CD14-positive monocyte (primary cell): ENCODE data around the gene CKS2. TPM values are rescaled to one million over a fixed set of nuclear protein-coding genes. Genes with fewer than 3 reads are reported as not detected.

ENCODE experiments used
- DNase-seq, 3 donors: peaks; one replicate each; pipeline ENCODE4 v3.0.0-alpha.2; 2011 to 2022
- H2AFZ ChIP-seq: 2 replicates; pipeline ENCODE4 v1.6.0; 2012; ENCODE audit warnings: mild to moderate bottlenecking, low read depth, low read length, inconsistent platforms; ENCODE audit not compliant: insufficient read depth, poor library complexity, severe bottlenecking
- H3K27ac ChIP-seq, 2 donors: 1 replicate in 1 of 2; 2 replicates in 1 of 2; pipeline ENCODE4 v1.5.1; 2012 to 2013; ENCODE audit warnings: low read length in 2 of 2, control low read depth in 1 of 2, inconsistent platforms in 1 of 2, low read depth in 1 of 2, mild to moderate bottlenecking in 1 of 2
- H3K27me3 ChIP-seq, 2 donors: one replicate each; pipeline versions ENCODE4 v1.6.0 to v1.6.1; 2011 to 2013; ENCODE audit warnings: low read length in 2 of 2; ENCODE audit not compliant: control insufficient read depth in 2 of 2, insufficient read depth in 2 of 2
- H3K36me3 ChIP-seq, 2 donors: replicated peaks in 1 of 2; 1 replicate in 1 of 2; 2 replicates in 1 of 2; pipeline versions ENCODE4 v1.5.1 to v1.6.1; 2012 to 2013; ENCODE audit warnings: low read length in 2 of 2, control low read depth in 1 of 2, inconsistent platforms in 1 of 2, mild to moderate bottlenecking in 1 of 2; ENCODE audit not compliant: insufficient read depth in 2 of 2, control insufficient read depth in 1 of 2
- H3K4me1 ChIP-seq, 2 donors: 1 replicate in 1 of 2; 2 replicates in 1 of 2; pipeline versions ENCODE4 v1.5.1 to v1.6.1; 2012 to 2013; ENCODE audit warnings: low read length in 2 of 2, control low read depth in 1 of 2, inconsistent platforms in 1 of 2, mild to moderate bottlenecking in 1 of 2, moderate library complexity in 1 of 2; ENCODE audit not compliant: insufficient read depth in 2 of 2, control insufficient read depth in 1 of 2
- H3K4me2 ChIP-seq: replicated peaks from 2 replicates; pipeline ENCODE3; 2012; ENCODE audit warnings: low read length, moderate library complexity, mild to moderate bottlenecking; ENCODE audit not compliant: poor library complexity, severe bottlenecking; ENCODE audit errors: extremely low read depth
- H3K4me3 ChIP-seq, 3 experiments: fragments of 200-600 bp in 1 of 3; sonication (generic) in 1 of 3; replicated peaks in 1 of 3; 1 replicate in 2 of 3; 2 replicates in 1 of 3; pipeline ENCODE4 v1.5.1; 2011 to 2013; ENCODE audit warnings: low read length in 3 of 3, mild to moderate bottlenecking in 3 of 3, control low read depth in 2 of 3, low read depth in 2 of 3, inconsistent platforms in 1 of 3, moderate library complexity in 1 of 3
- H3K79me2 ChIP-seq: 2 replicates; pipeline ENCODE4 v1.6.0; 2012; ENCODE audit warnings: mild to moderate bottlenecking, control low read depth, inconsistent platforms, low read length, moderate library complexity; ENCODE audit not compliant: insufficient read depth
- H3K9ac ChIP-seq: 2 replicates; pipeline ENCODE4 v1.6.0; 2017; ENCODE audit warnings: low read length, mild to moderate bottlenecking; ENCODE audit not compliant: insufficient read depth, poor library complexity, severe bottlenecking
- H3K9me3 ChIP-seq, 2 donors: replicated peaks in 1 of 2; 1 replicate in 1 of 2; 2 replicates in 1 of 2; pipeline versions ENCODE4 v1.5.1 to v1.6.1; 2012 to 2013; ENCODE audit warnings: low read length in 2 of 2, control low read depth in 1 of 2; ENCODE audit not compliant: control insufficient read depth in 1 of 2, insufficient read depth in 1 of 2
- H4K20me1 ChIP-seq: 2 replicates; pipeline ENCODE4 v1.6.0; 2012; ENCODE audit warnings: mild to moderate bottlenecking, low read length, control low read depth, moderate library complexity; ENCODE audit not compliant: insufficient read depth
- H3K27ac Mint-ChIP-seq, 7 donors: one replicate each; pipeline ENCODE4 v1.8.0; 2020; ENCODE audit warnings: mild to moderate bottlenecking in 7 of 7, mixed read lengths in 7 of 7, moderate library complexity in 6 of 7, inconsistent platforms in 2 of 7
- H3K27me3 Mint-ChIP-seq, 3 donors: one replicate each; pipeline ENCODE4 v1.8.0; 2021 to 2022; ENCODE audit warnings: low read depth in 3 of 3, mild to moderate bottlenecking in 3 of 3, mixed read lengths in 3 of 3, moderate library complexity in 3 of 3, inconsistent platforms in 1 of 3
- H3K36me3 Mint-ChIP-seq, 2 donors: one replicate each; pipeline ENCODE4 v1.8.0; 2020; ENCODE audit warnings: mixed read lengths in 2 of 2, inconsistent platforms in 1 of 2, mild to moderate bottlenecking in 1 of 2
- H3K4me1 Mint-ChIP-seq: one replicate; pipeline ENCODE4 v1.8.0; 2020; ENCODE audit warnings: mild to moderate bottlenecking, mixed read lengths
- H3K4me3 Mint-ChIP-seq, 2 donors: one replicate each; pipeline ENCODE4 v1.8.0; 2020; ENCODE audit warnings: mild to moderate bottlenecking in 2 of 2, mixed read lengths in 2 of 2, moderate library complexity in 1 of 2
- H3K9me3 Mint-ChIP-seq, 7 donors: one replicate each; pipeline ENCODE4 v1.8.0; 2020 to 2022; ENCODE audit warnings: mixed read lengths in 7 of 7, mild to moderate bottlenecking in 6 of 7, moderate library complexity in 6 of 7, inconsistent platforms in 2 of 7
- CTCF ChIP-seq: fragments of 200-600 bp; IDR thresholded peaks from one replicate; pipeline ENCODE4 v1.8.0; 2022; ENCODE audit warnings: antibody characterized with exemption, mild to moderate bottlenecking
- WGBS: methylation state at CpG from one replicate; pipeline ENCODE4 v1.1.5; 2013; ENCODE audit warnings: missing lambda C conversion rate; ENCODE audit not compliant: insufficient coverage; 5-methylcytosine and 5-hydroxymethylcytosine counted together
- intact Hi-C, 2 donors: fragments of 100-400 bp; cut with micrococcal nuclease; formaldehyde crosslinking; loops; one replicate each; pipeline versions ENCODE4 v1.15.0 to v1.15.1; 2023
- polyA plus RNA-seq, 3 donors: library from polyadenylated mRNA; depleted of rRNA in 1 of 3; unstranded in 2 of 3; stranded (reverse) in 1 of 3; fragments of 300-500 nt in 2 of 3; fragments of >200 nt in 1 of 3; fragmentation: Illumina TruSeq in 2 of 3; gene quantifications; 1 replicate in 2 of 3; 2 replicates in 1 of 3; pipeline ENCODE4 v1.2.3, GENCODE V29; 2012 to 2021

Gene CKS2
- polyA plus RNA-seq, 3 donors: 12.3 to 142 (median 14.5) TPM

- H3K9me3 Mint-ChIP-seq: no peaks in the 10 kb centered on the region
- intact Hi-C loops: no loop called here
- no peak overlapping the region for H3K4me3 Mint-ChIP-seq
- peaks cover 1% of the 10 kb centered on the region for H3K4me1 Mint-ChIP-seq
- H3K4me3 ChIP-seq: no peak overlapping the region
- H3K27ac Mint-ChIP-seq: no peak overlapping the region
- H3K4me2 ChIP-seq: no peak overlapping the region
- peaks cover 3 to 4% of the 10 kb centered on the region in 2 donors for H3K36me3 Mint-ChIP-seq
- H3K27me3 ChIP-seq: no peaks in the 10 kb centered on the region
- H3K79me2 ChIP-seq: no peaks in the 10 kb centered on the region
- H4K20me1 ChIP-seq: no peaks in the 10 kb centered on the region
- H3K27ac ChIP-seq: no peak overlapping the region
- no peak for TF ChIP-seq CTCF
- no peaks in the 10 kb centered on the region for H3K4me1 ChIP-seq
- no peaks in the 10 kb centered on the region for H3K9me3 ChIP-seq
- no peak for DNase-seq
- H3K27me3 Mint-ChIP-seq: peaks cover 0 to 2% (median 0%) of the 10 kb centered on the region in 3 donors
- no peaks in the 10 kb centered on the region for H3K36me3 ChIP-seq
- 57% methylated on average over 2 of the region's 7 CpGs for WGBS
- H3K9ac ChIP-seq: no peak overlapping the region
- H2AFZ ChIP-seq: no peak overlapping the region
Observed at GRCh38 chr9:89304020-89304833, 6.8 kb upstream of the CKS2 start.

- Histone ChIP-seq H3K79me2 (peaks cover 4% of the 10 kb centered on the region), H2AFZ (no peak overlapping the region), H3K4me3 (no peak overlapping the region), H3K9ac (no peak overlapping the region), H3K27ac (no peak overlapping the region), H3K4me2 (no peak overlapping the region), H3K36me3 (no peaks in the 10 kb centered on the region), H3K27me3 (no peaks in the 10 kb centered on the region), H4K20me1 (no peaks in the 10 kb centered on the region), H3K9me3 (no peaks in the 10 kb centered on the region), H3K4me1 (peaks cover 2 to 4% of the 10 kb centered on the region in 2 donors)
- no peak for TF ChIP-seq CTCF
- Mint-ChIP-seq H3K36me3 (peaks cover 3 to 6% of the 10 kb centered on the region in 2 donors), H3K27me3 (peaks cover 0 to 2% (median 0%) of the 10 kb centered on the region in 3 donors), H3K9me3 (no peaks in the 10 kb centered on the region), H3K4me3 (no peak overlapping the region), H3K4me1 (peaks cover 5% of the 10 kb centered on the region), H3K27ac (no peak overlapping the region)
- no CpG with 5 or more reads among the region's 2 CpGs for WGBS
- intact Hi-C loops: no loop called here
- DNase-seq: no peak
Observed at GRCh38 chr9:89304834-89305188, 6.2 kb upstream of the CKS2 start.
